MCF 10A (cell line): ENCODE measurements around the gene DDX27. TPM values are rescaled to one million over a fixed set of nuclear protein-coding genes. Genes with fewer than 3 reads are reported as not detected.

Experiments used
- BruUV-seq: library from RNA; stranded (reverse); fragments of 400-500 nt; replicated peaks from 2 replicates; lab custom pipeline; 2021; lab: Mats Ljungman, UMichigan
- CTCF ChIA-PET: fragments of 300-600 bp; sonication (Branson Sonifier 250); formaldehyde crosslinking; extraction: SDS; loops from one replicate; lab custom pipeline; 2021; ENCODE audit warnings: antibody characterized with exemption, inconsistent platforms; lab: Yijun Ruan, JAX
- POLR2A ChIA-PET: fragments of 300-600, 350-650 bp; sonication (Branson Sonifier 250); formaldehyde crosslinking; extraction: SDS; loops from one replicate; lab custom pipeline; 2020; ENCODE audit warnings: antibody characterized with exemption, inconsistent platforms; lab: Yijun Ruan, JAX
- DNase-seq: peaks from one replicate; pipeline ENCODE4 v3.0.0-alpha.2; 2018; ENCODE audit not compliant: unreplicated experiment
- H3K27ac Mint-ChIP-seq: one replicate; pipeline ENCODE4 v1.8.0; 2022; ENCODE audit warnings: mild to moderate bottlenecking, low read depth, mixed read lengths; ENCODE audit not compliant: unreplicated experiment
- H3K27me3 Mint-ChIP-seq: one replicate; pipeline ENCODE4 v1.8.0; 2022; ENCODE audit warnings: mixed read lengths; ENCODE audit not compliant: insufficient read depth, unreplicated experiment
- H3K36me3 Mint-ChIP-seq: one replicate; pipeline ENCODE4 v1.8.0; 2022; ENCODE audit warnings: mild to moderate bottlenecking, moderate library complexity, mixed read lengths; ENCODE audit not compliant: insufficient read depth, unreplicated experiment
- H3K4me1 Mint-ChIP-seq: one replicate; pipeline ENCODE4 v1.8.0; 2022; ENCODE audit warnings: mixed read lengths; ENCODE audit not compliant: insufficient read depth, unreplicated experiment
- H3K4me3 Mint-ChIP-seq: one replicate; pipeline ENCODE4 v1.8.0; 2022; ENCODE audit warnings: mild to moderate bottlenecking, moderate library complexity, mixed read lengths; ENCODE audit not compliant: unreplicated experiment
- H3K9me3 Mint-ChIP-seq: one replicate; pipeline ENCODE4 v1.8.0; 2022; ENCODE audit warnings: mixed read lengths; ENCODE audit not compliant: unreplicated experiment
- intact Hi-C: fragments of 100-400 bp; cut with micrococcal nuclease; formaldehyde crosslinking; loops from 2 replicates; pipeline ENCODE4 v1.14.1; 2022
- total RNA-seq: library from RNA; stranded (reverse); gene quantifications from 2 replicates; pipeline ENCODE4 v1.2.3, GENCODE V29; 2022
- TF ChIP-seq, protein P1 (sequence below): fragments of 200-600 bp; IDR thresholded peaks from one replicate; pipeline ENCODE4 v1.8.0; 2022; ENCODE audit warnings: antibody characterized with exemption, mild to moderate bottlenecking; ENCODE audit not compliant: unreplicated experiment

The DDX27 gene
- total RNA-seq, 1 experiment from 2014 or later, result 56.4 TPM

DNA sequence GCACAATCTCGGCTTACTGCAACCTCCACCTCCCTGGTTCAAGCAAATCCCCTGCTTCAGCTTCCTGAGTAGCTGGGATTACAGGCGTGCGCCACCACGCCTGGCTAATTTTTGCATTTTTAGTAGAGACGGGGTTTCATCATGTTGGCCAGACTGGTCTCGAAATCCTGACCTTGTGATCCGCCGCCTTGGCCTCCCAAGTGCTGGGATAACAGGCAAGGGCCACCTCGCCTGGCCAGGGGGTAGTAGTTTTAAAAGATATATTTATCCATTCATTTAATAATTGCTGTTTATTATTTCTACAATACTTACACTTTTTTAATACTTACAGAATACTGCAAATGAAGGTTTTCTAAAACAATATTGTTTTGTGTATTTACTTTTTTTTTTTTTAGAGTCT lies 15.5 kb upstream of the DDX27 start:
- Mint-ChIP-seq H3K9me3 (no peaks in the 10 kb centered on the region), H3K27me3 (no peaks in the 10 kb centered on the region), H3K4me3 (no peak overlapping the region), H3K4me1 (no peaks in the 10 kb centered on the region), H3K36me3 (no peaks in the 10 kb centered on the region), H3K27ac (no peak overlapping the region)
- no TSS peak for BruUV-seq
- ChIA-PET CTCF (interaction anchor here (2.2 kb wide), 1 partner anchor 13 kb away, joined by 11 read pairs; no protein-coding TSS in a partner anchor), POLR2A (interaction anchor here (0.6 to 1.5 kb wide), 2 partner anchors 11 to 12 kb away, joined by 3 to 5 read pairs; no protein-coding TSS in a partner anchor)
- DNase-seq, result no peak
- intact Hi-C loops, result no loop called here
- TF ChIP-seq, protein P1, sequence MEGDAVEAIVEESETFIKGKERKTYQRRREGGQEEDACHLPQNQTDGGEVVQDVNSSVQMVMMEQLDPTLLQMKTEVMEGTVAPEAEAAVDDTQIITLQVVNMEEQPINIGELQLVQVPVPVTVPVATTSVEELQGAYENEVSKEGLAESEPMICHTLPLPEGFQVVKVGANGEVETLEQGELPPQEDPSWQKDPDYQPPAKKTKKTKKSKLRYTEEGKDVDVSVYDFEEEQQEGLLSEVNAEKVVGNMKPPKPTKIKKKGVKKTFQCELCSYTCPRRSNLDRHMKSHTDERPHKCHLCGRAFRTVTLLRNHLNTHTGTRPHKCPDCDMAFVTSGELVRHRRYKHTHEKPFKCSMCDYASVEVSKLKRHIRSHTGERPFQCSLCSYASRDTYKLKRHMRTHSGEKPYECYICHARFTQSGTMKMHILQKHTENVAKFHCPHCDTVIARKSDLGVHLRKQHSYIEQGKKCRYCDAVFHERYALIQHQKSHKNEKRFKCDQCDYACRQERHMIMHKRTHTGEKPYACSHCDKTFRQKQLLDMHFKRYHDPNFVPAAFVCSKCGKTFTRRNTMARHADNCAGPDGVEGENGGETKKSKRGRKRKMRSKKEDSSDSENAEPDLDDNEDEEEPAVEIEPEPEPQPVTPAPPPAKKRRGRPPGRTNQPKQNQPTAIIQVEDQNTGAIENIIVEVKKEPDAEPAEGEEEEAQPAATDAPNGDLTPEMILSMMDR, result no peak

GRCh38 chr20:49207076-49207475 lies 12.1 kb upstream of the DDX27 start:
- no peak overlapping the region for H3K4me3 Mint-ChIP-seq
- H3K27me3 Mint-ChIP-seq, result no peaks in the 10 kb centered on the region
- H3K4me1 Mint-ChIP-seq, result no peaks in the 10 kb centered on the region
- TF ChIP-seq, protein P1, result no peak
- peaks cover 8% of the 10 kb centered on the region for H3K9me3 Mint-ChIP-seq
- H3K36me3 Mint-ChIP-seq, result no peaks in the 10 kb centered on the region
- no TSS peak for BruUV-seq
- H3K27ac Mint-ChIP-seq, result no peak overlapping the region
- ChIA-PET CTCF (interaction anchor here (4.2 kb wide), 1 partner anchor 9 kb away, joined by 33 read pairs; no protein-coding TSS in a partner anchor), POLR2A (no interaction called here)
- no peak for DNase-seq
- intact Hi-C loops, result no loop called here

- ChIA-PET POLR2A (interaction anchor here (0.7 kb wide), 1 partner anchor 108 kb away, joined by 3 read pairs; no protein-coding TSS in a partner anchor), CTCF (interaction anchor here (0.6 to 0.7 kb wide), 2 partner anchors 200 to 245 kb away, joined by 3 read pairs; no protein-coding TSS in a partner anchor)
- Mint-ChIP-seq H3K27me3 (no peaks in the 10 kb centered on the region), H3K36me3 (no peaks in the 10 kb centered on the region), H3K27ac (no peak overlapping the region), H3K4me1 (no peaks in the 10 kb centered on the region), H3K9me3 (peaks cover 8% of the 10 kb centered on the region), H3K4me3 (no peak overlapping the region)
- intact Hi-C loops, result loop anchor here (10.0 kb wide), 1 partner anchor 575 kb away; no protein-coding TSS in a partner anchor
- TF ChIP-seq, protein P1, result no peak
- no TSS peak for BruUV-seq
- no peak for DNase-seq
Observed at GRCh38 chr20:49210101-49210756, 9.0 kb upstream of the DDX27 start.

DNA sequence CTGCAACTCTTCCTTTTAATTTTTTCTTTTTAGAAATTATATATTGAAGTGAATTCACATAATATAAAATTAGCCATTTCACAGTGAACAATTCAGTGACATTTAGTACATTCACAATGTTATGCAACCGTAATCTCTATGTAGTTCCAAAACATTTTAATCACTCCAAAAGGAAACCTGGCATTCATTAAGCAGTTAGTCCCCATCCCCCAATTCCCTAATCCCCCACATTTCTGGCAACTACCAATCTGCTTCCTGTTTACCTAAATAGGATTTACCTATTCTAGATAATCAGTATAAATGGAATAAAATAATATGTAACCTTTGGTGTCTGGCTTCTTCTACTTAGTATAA lies 8.5 kb upstream of the DDX27 start:
- Mint-ChIP-seq H3K27me3 (no peaks in the 10 kb centered on the region), H3K9me3 (peaks cover 8% of the 10 kb centered on the region), H3K36me3 (no peaks in the 10 kb centered on the region), H3K4me1 (no peaks in the 10 kb centered on the region), H3K27ac (no peak overlapping the region), H3K4me3 (no peak overlapping the region)
- POLR2A ChIA-PET, result no interaction called here
- intact Hi-C loops, result loop anchor here (10.0 kb wide), 1 partner anchor 576 kb away; no protein-coding TSS in a partner anchor
- TF ChIP-seq, protein P1, result no peak
- no peak for DNase-seq
- BruUV-seq, result no TSS peak
- CTCF ChIA-PET, result interaction anchor here (0.6 to 0.7 kb wide), 2 partner anchors 199 to 246 kb away, joined by 3 read pairs; no protein-coding TSS in a partner anchor
